Endothelial cell of umbilical vein (primary cell): ENCODE results near the gene SUSD2. TPM values are rescaled to one million over a fixed set of nuclear protein-coding genes. Genes with fewer than 3 reads are reported as not detected.
"Not testable (repeated sequence)": the region's sequence is repeated elsewhere in the genome, so short reads cannot be mapped to it uniquely, and the experiment has no call there.

Experiments used
- BruUV-seq: library from RNA; stranded (reverse); fragments of 400-500 nt; replicated peaks from 2 replicates; lab custom pipeline; 2021; lab: Mats Ljungman, UMichigan
- CTCF ChIA-PET: fragments of 300-600, 350-600 bp; sonication (Branson Sonifier 250); formaldehyde crosslinking; loops from one replicate; lab custom pipeline; 2021; ENCODE audit warnings: antibody characterized with exemption, inconsistent platforms; lab: Charles Lee
- POLR2A ChIA-PET: fragments of 300-600, 350-600 bp; sonication (Branson Sonifier 250); formaldehyde crosslinking; loops from one replicate; lab custom pipeline; 2021; ENCODE audit warnings: antibody characterized with exemption, inconsistent platforms; lab: Charles Lee
- DNase-seq: peaks from one replicate; pipeline ENCODE4 v3.0.0-alpha.2; 2011; ENCODE audit warnings: low read depth, low spot score
- FAIRE-seq: peaks from 2 replicates; lab custom pipeline; 2011; peaks lifted over from hg19 to GRCh38; lab: Jason Lieb, UNC
- H2AFZ ChIP-seq: 2 replicates; pipeline ENCODE4 v1.6.0; 2012; ENCODE audit warnings: low read depth, low read length, control low read depth, inconsistent platforms
- H3K27ac ChIP-seq: 2 replicates; pipeline ENCODE4 v1.5.1; 2011; ENCODE audit warnings: low read depth, mild to moderate bottlenecking, control low read depth, low read length, moderate library complexity; ENCODE audit not compliant: insufficient read depth
- H3K27me3 ChIP-seq, 2 experiments: 2 replicates each; pipeline versions ENCODE4 v1.6.0 to v1.6.1; 2011; ENCODE audit warnings: low read length in 2 of 2, mixed read lengths in 1 of 2; ENCODE audit not compliant: control insufficient read depth in 2 of 2, insufficient read depth in 2 of 2
- H3K36me3 ChIP-seq, 2 experiments: 2 replicates in 1 of 2; 3 replicates in 1 of 2; pipeline ENCODE4 v1.5.1; 2011; ENCODE audit warnings: low read length in 2 of 2, mild to moderate bottlenecking in 1 of 2, moderate library complexity in 1 of 2; ENCODE audit not compliant: control insufficient read depth in 2 of 2, insufficient read depth in 2 of 2; ENCODE audit errors: extremely low read depth in 1 of 2
- H3K4me1 ChIP-seq: 3 replicates; pipeline ENCODE4 v1.5.1; 2011; ENCODE audit warnings: mild to moderate bottlenecking, low read length; ENCODE audit not compliant: control insufficient read depth, insufficient read depth; ENCODE audit errors: extremely low read depth
- H3K4me2 ChIP-seq: 2 replicates; pipeline ENCODE4 v1.6.1; 2011; ENCODE audit warnings: low read length, control low read depth, mixed read lengths; ENCODE audit not compliant: insufficient read depth
- H3K4me3 ChIP-seq, 3 experiments: fragments of 200-600 bp in 1 of 3; sonication (generic), shearing (Covaris generic) in 1 of 3; replicated peaks in 1 of 3; 2 replicates each; pipeline ENCODE4 v1.5.1; 2011 to 2016; ENCODE audit warnings: control low read depth in 3 of 3, low read length in 3 of 3, mild to moderate bottlenecking in 2 of 3, inconsistent platforms in 1 of 3, low read depth in 1 of 3, moderate library complexity in 1 of 3; ENCODE audit not compliant: insufficient read depth in 1 of 3
- H3K79me2 ChIP-seq: 2 replicates; pipeline ENCODE4 v1.6.0; 2012; ENCODE audit warnings: low read length, inconsistent platforms; ENCODE audit not compliant: control insufficient read depth, insufficient read depth
- H3K9ac ChIP-seq: replicated peaks from 2 replicates; pipeline ENCODE3; 2011; ENCODE audit warnings: low read length, control low read depth; ENCODE audit not compliant: insufficient read depth; ENCODE audit errors: extremely low read depth
- H3K9me1 ChIP-seq: replicated peaks from 3 replicates; pipeline ENCODE4 v1.6.0; 2011; ENCODE audit warnings: mild to moderate bottlenecking, low read length; ENCODE audit not compliant: control insufficient read depth, insufficient read depth; ENCODE audit errors: extremely low read depth
- H3K9me3 ChIP-seq: replicated peaks from 2 replicates; pipeline ENCODE4 v1.5.1; 2012; ENCODE audit warnings: low read length, inconsistent platforms; ENCODE audit not compliant: control insufficient read depth, insufficient read depth
- H4K20me1 ChIP-seq: replicated peaks from 2 replicates; pipeline ENCODE3; 2011; ENCODE audit warnings: mild to moderate bottlenecking, low read length; ENCODE audit not compliant: control insufficient read depth, insufficient read depth; ENCODE audit errors: extremely low read depth
- EZH2 ChIP-seq: IDR thresholded peaks from 2 replicates; pipeline ENCODE4 v1.6.1; 2012; ENCODE audit warnings: borderline replicate concordance, low read depth, mild to moderate bottlenecking, moderate library complexity, low read length, inconsistent platforms; ENCODE audit not compliant: severe bottlenecking
- FOS ChIP-seq: IDR thresholded peaks from 2 replicates; pipeline ENCODE4 v1.6.1; 2011; ENCODE audit warnings: mild to moderate bottlenecking, low read length, moderate library complexity, borderline replicate concordance; ENCODE audit not compliant: insufficient read depth
- GATA2 ChIP-seq: IDR thresholded peaks from 2 replicates; pipeline ENCODE4 v1.7.0; 2011; ENCODE audit warnings: low read depth, mild to moderate bottlenecking, moderate library complexity, mixed read lengths, low read length; ENCODE audit not compliant: insufficient read length, insufficient read depth
- JUN ChIP-seq: IDR thresholded peaks from 2 replicates; pipeline ENCODE4 v1.6.1; 2011; ENCODE audit warnings: borderline replicate concordance, low read depth; ENCODE audit not compliant: insufficient read length, insufficient read depth
- MAX ChIP-seq: IDR thresholded peaks from 2 replicates; pipeline ENCODE4 v1.6.1; 2011; ENCODE audit not compliant: insufficient read depth, insufficient read length
- MYC ChIP-seq: IDR thresholded peaks from one replicate; pipeline ENCODE4 v1.6.1; 2011; ENCODE audit warnings: mild to moderate bottlenecking, low read depth, low read length
- POLR2A ChIP-seq: IDR thresholded peaks from 2 replicates; pipeline ENCODE4 v1.6.1; 2012; ENCODE audit warnings: low read depth, mild to moderate bottlenecking, control low read depth, low read length
- POLR2AphosphoS5 ChIP-seq: IDR thresholded peaks from 2 replicates; pipeline ENCODE4 v1.6.1; 2012; ENCODE audit warnings: low read depth, mild to moderate bottlenecking, control low read depth, low read length, moderate library complexity; ENCODE audit not compliant: insufficient read depth
- dilution Hi-C: fragments of 300-500 bp; cut with MboI; formaldehyde crosslinking; loops from one replicate; pipeline ENCODE4 v1.15.0; 2019; ENCODE audit warnings: low sequenced_read_pairs; ENCODE audit not compliant: extremely low pct_ligation_motif_present
- intact Hi-C: fragments of 100-400 bp; cut with micrococcal nuclease; formaldehyde crosslinking; loops from one replicate; pipeline ENCODE4 v1.10.0; 2022
- polyA plus RNA-seq, 4 experiments: library from polyadenylated mRNA; depleted of rRNA in 3 of 4; stranded (reverse) in 3 of 4; unstranded in 1 of 4; fragments of >200 nt; gene quantifications; 2 replicates each; pipeline versions ENCODE4 v1.2.1 to v1.2.3, GENCODE V29; 2011 to 2012; ENCODE audit warnings: missing spikeins in 1 of 4
- total RNA-seq: library from RNA; stranded (reverse); gene quantifications from 2 replicates; pipeline ENCODE4 v1.2.3, GENCODE V29; 2021
- TF ChIP-seq, protein P1 (sequence below), 2 donors: IDR thresholded peaks; 1 replicate in 1 of 2; 2 replicates in 1 of 2; pipeline ENCODE4 v1.5.1; 2011; ENCODE audit warnings: low read length in 2 of 2, mild to moderate bottlenecking in 2 of 2, moderate library complexity in 2 of 2, control low read depth in 1 of 2, inconsistent platforms in 1 of 2, low read depth in 1 of 2; ENCODE audit not compliant: insufficient read depth in 1 of 2; ENCODE audit errors: extremely low read depth in 1 of 2

Gene SUSD2
- total and polyA plus RNA-seq, 2 donors (not counting 3 experiments of a cell fraction or from before 2014, with no cell fraction given), result 0.26 to 0.27 TPM

GRCh38 chr22:24236656-24237055 is 55.4 kb downstream of the SUSD2 start:
- ChIA-PET CTCF (interaction anchor here (1.5 kb wide), 1 partner anchor 47 kb away, joined by 5 read pairs; no protein-coding TSS in a partner anchor), POLR2A (no interaction called here)
- TF ChIP-seq MAX (no peak), FOS (no peak), JUN (no peak), POLR2AphosphoS5 (no peak), POLR2A (no peak), EZH2 (no peak), GATA2 (no peak), MYC (no peak)
- TF ChIP-seq, protein P1, sequence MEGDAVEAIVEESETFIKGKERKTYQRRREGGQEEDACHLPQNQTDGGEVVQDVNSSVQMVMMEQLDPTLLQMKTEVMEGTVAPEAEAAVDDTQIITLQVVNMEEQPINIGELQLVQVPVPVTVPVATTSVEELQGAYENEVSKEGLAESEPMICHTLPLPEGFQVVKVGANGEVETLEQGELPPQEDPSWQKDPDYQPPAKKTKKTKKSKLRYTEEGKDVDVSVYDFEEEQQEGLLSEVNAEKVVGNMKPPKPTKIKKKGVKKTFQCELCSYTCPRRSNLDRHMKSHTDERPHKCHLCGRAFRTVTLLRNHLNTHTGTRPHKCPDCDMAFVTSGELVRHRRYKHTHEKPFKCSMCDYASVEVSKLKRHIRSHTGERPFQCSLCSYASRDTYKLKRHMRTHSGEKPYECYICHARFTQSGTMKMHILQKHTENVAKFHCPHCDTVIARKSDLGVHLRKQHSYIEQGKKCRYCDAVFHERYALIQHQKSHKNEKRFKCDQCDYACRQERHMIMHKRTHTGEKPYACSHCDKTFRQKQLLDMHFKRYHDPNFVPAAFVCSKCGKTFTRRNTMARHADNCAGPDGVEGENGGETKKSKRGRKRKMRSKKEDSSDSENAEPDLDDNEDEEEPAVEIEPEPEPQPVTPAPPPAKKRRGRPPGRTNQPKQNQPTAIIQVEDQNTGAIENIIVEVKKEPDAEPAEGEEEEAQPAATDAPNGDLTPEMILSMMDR (IDR thresholded peaks at IDR 0.05; ENCODE audit: extremely low read depth in 1 of 2, insufficient read depth in 1 of 2, low read depth in 1 of 2, low read length in 2 of 2), result no peak
- Histone ChIP-seq H3K9me3 (no peaks in the 10 kb centered on the region), H3K27ac (no peak overlapping the region), H3K79me2 (peaks cover 45% of the 10 kb centered on the region), H3K4me2 (no peak overlapping the region), H2AFZ (no peak overlapping the region), H3K27me3 (no peaks in the 10 kb centered on the region), H4K20me1 (no peaks in the 10 kb centered on the region), H3K9ac (no peak overlapping the region), H3K4me1 (peaks cover 15% of the 10 kb centered on the region), H3K9me1 (no peaks in the 10 kb centered on the region), H3K4me3 (no peak overlapping the region), H3K36me3 (no peaks in the 10 kb centered on the region)
- DNase-seq (no peak), FAIRE-seq (no peak)
- dilution Hi-C loops, result no loop called here
- intact Hi-C loops, result no loop called here
- no TSS peak for BruUV-seq

DNA sequence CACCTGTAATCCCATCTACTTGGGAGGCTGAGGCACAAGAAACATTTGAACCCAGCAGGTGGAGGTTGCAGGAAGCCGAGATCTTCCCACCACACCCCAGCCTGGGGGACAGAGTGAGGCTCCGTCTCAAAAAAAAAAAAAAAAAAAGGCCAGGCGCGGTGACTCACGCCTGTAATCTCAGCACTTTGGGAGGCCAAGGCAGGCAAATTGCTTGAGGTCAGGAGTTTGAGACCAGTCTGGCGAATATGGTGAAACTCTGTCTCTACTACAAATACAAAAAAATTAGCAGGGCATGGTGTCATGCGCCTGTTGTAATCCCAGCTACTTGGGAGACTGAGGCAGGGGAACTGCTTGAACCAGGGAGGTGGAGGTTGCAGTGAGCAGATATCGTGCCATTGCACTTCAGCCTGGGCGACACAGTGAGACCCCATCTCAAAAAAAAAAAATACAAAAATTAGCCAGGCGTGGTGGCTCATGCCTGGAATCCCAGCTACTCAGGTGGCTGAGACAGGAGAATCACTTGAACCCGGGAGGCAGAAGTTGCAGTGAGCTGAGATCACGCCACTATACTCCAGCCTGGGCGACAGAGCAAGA is 56.9 kb downstream of the SUSD2 start:
- H3K9me3 ChIP-seq, H3K27ac ChIP-seq, H4K20me1 ChIP-seq, H2AFZ ChIP-seq, H3K4me2 ChIP-seq, H3K36me3 ChIP-seq, DNase-seq, H3K9me1 ChIP-seq, POLR2A ChIA-PET, dilution Hi-C loops, H3K27me3 ChIP-seq, BruUV-seq, FAIRE-seq, H3K4me3 ChIP-seq, intact Hi-C loops, H3K9ac ChIP-seq: not testable (repeated sequence)
- H3K79me2 ChIP-seq, result peaks cover 54% of the 10 kb centered on the region
- H3K4me1 ChIP-seq, result peaks cover 28% of the 10 kb centered on the region
- CTCF ChIA-PET, result interaction anchor here (1.0 kb wide), 1 partner anchor 47 kb away, joined by 3 read pairs; no protein-coding TSS in a partner anchor
